ENCODE results near the gene DEPDC4. TPM values are rescaled to one million over a fixed set of nuclear protein-coding genes. Genes with fewer than 3 reads are reported as not detected.
"Not testable (repeated sequence)": the region's sequence is repeated elsewhere in the genome, so short reads cannot be mapped to it uniquely, and the experiment has no call there.

The DEPDC4 gene
- total RNA-seq, 1 donor from 2014 or later = 1.0 TPM

GRCh38 chr12:100243137-100243536 is 23.7 kb downstream of the DEPDC4 start:
- Histone ChIP-seq H3K27ac (ENCODE audit: low read depth, low read length) (no peak overlapping the region), H3K4me3 (ENCODE audit: low read length in 3 of 3) (no peak overlapping the region), H3K9me3 (ENCODE audit: control insufficient read depth in 3 of 3, low read length in 3 of 3) (no peaks in the 10 kb centered on the region), H3K9ac (ENCODE audit: low read depth in 1 of 3, low read length in 3 of 3) (no peak overlapping the region), H3K4me1 (ENCODE audit: control insufficient read depth in 3 of 3, insufficient read depth in 3 of 3, low read length in 3 of 3) (no peaks in the 10 kb centered on the region), H3K27me3 (ENCODE audit: control insufficient read depth in 3 of 3, insufficient read depth in 3 of 3, low read length in 3 of 3) (no peaks in the 10 kb centered on the region), H3K36me3 (ENCODE audit: control insufficient read depth in 3 of 3, insufficient read depth in 3 of 3, low read length in 3 of 3) (no peaks in the 10 kb centered on the region)

- Histone ChIP-seq H3K27ac (ENCODE audit: low read depth, low read length) (no peak overlapping the region), H3K27me3 (ENCODE audit: control insufficient read depth in 3 of 3, insufficient read depth in 3 of 3, low read length in 3 of 3) (no peaks in the 10 kb centered on the region), H3K4me1 (ENCODE audit: control insufficient read depth in 3 of 3, insufficient read depth in 3 of 3, low read length in 3 of 3) (no peaks in the 10 kb centered on the region), H3K36me3 (ENCODE audit: control insufficient read depth in 3 of 3, insufficient read depth in 3 of 3, low read length in 3 of 3) (no peaks in the 10 kb centered on the region), H3K9me3 (ENCODE audit: control insufficient read depth in 3 of 3, low read length in 3 of 3) (no peaks in the 10 kb centered on the region), H3K9ac (ENCODE audit: low read depth in 1 of 3, low read length in 3 of 3) (no peak overlapping the region), H3K4me3 (ENCODE audit: low read length in 3 of 3) (no peak overlapping the region)
Observed at GRCh38 chr12:100239589-100239988, 27.3 kb downstream of the DEPDC4 start.

- Histone ChIP-seq H3K4me1 (ENCODE audit: control insufficient read depth in 3 of 3, insufficient read depth in 3 of 3, low read length in 3 of 3) (no peaks in the 10 kb centered on the region), H3K36me3 (ENCODE audit: control insufficient read depth in 3 of 3, insufficient read depth in 3 of 3, low read length in 3 of 3) (no peaks in the 10 kb centered on the region), H3K9me3 (ENCODE audit: control insufficient read depth in 3 of 3, low read length in 3 of 3) (no peaks in the 10 kb centered on the region), H3K27me3 (ENCODE audit: control insufficient read depth in 3 of 3, insufficient read depth in 3 of 3, low read length in 3 of 3) (no peaks in the 10 kb centered on the region), H3K4me3 (ENCODE audit: low read length in 3 of 3) (no peak overlapping the region), H3K9ac (ENCODE audit: low read depth in 1 of 3, low read length in 3 of 3) (no peak overlapping the region), H3K27ac (ENCODE audit: low read depth, low read length) (no peak overlapping the region)
Observed at GRCh38 chr12:100238801-100239200, 28.1 kb downstream of the DEPDC4 start.

GRCh38 chr12:100234591-100235304 is 32.1 kb downstream of the DEPDC4 start:
- Histone ChIP-seq H3K4me3 (ENCODE audit: low read length in 3 of 3) (no peak overlapping the region), H3K9ac (ENCODE audit: low read depth in 1 of 3, low read length in 3 of 3) (peak overlapping the region in 1 of 3 donors; percentile 30), H3K27ac (ENCODE audit: low read depth, low read length) (peak overlapping the region; percentile 33), H3K9me3 (ENCODE audit: control insufficient read depth in 3 of 3, low read length in 3 of 3) (no peaks in the 10 kb centered on the region), H3K4me1 (ENCODE audit: control insufficient read depth in 3 of 3, insufficient read depth in 3 of 3, low read length in 3 of 3) (no peaks in the 10 kb centered on the region), H3K27me3 (ENCODE audit: control insufficient read depth in 3 of 3, insufficient read depth in 3 of 3, low read length in 3 of 3) (no peaks in the 10 kb centered on the region), H3K36me3 (ENCODE audit: control insufficient read depth in 3 of 3, insufficient read depth in 3 of 3, low read length in 3 of 3) (no peaks in the 10 kb centered on the region)

GRCh38 chr12:100234166-100234565 is 32.7 kb downstream of the DEPDC4 start:
- Histone ChIP-seq H3K9me3 (ENCODE audit: control insufficient read depth in 3 of 3, low read length in 3 of 3) (no peaks in the 10 kb centered on the region), H3K9ac (ENCODE audit: low read depth in 1 of 3, low read length in 3 of 3) (peak overlapping the region in 1 of 3 donors; percentile 30), H3K4me3 (ENCODE audit: low read length in 3 of 3) (no peak overlapping the region), H3K27ac (ENCODE audit: low read depth, low read length) (peak overlapping the region; percentile 33), H3K4me1 (ENCODE audit: control insufficient read depth in 3 of 3, insufficient read depth in 3 of 3, low read length in 3 of 3) (no peaks in the 10 kb centered on the region), H3K36me3 (ENCODE audit: control insufficient read depth in 3 of 3, insufficient read depth in 3 of 3, low read length in 3 of 3) (no peaks in the 10 kb centered on the region), H3K27me3 (ENCODE audit: control insufficient read depth in 3 of 3, insufficient read depth in 3 of 3, low read length in 3 of 3) (no peaks in the 10 kb centered on the region)

GRCh38 chr12:100231873-100232272 is 35.0 kb downstream of the DEPDC4 start:
- not testable (repeated sequence) for H3K9me3 ChIP-seq (ENCODE audit: control insufficient read depth in 3 of 3, low read length in 3 of 3); H3K27ac ChIP-seq (ENCODE audit: low read depth, low read length); H3K9ac ChIP-seq (ENCODE audit: low read depth in 1 of 3, low read length in 3 of 3); H3K36me3 ChIP-seq (ENCODE audit: control insufficient read depth in 3 of 3, insufficient read depth in 3 of 3, low read length in 3 of 3); H3K27me3 ChIP-seq (ENCODE audit: control insufficient read depth in 3 of 3, insufficient read depth in 3 of 3, low read length in 3 of 3); H3K4me3 ChIP-seq (ENCODE audit: low read length in 3 of 3); H3K4me1 ChIP-seq (ENCODE audit: control insufficient read depth in 3 of 3, insufficient read depth in 3 of 3, low read length in 3 of 3)

GRCh38 chr12:100229876-100230275 is 37.0 kb downstream of the DEPDC4 start:
- no peak overlapping the region for H3K27ac ChIP-seq (ENCODE audit: low read depth, low read length)
- peaks cover 0 to 9% (median 0%) of the 10 kb centered on the region in 3 donors for H3K36me3 ChIP-seq (ENCODE audit: control insufficient read depth in 3 of 3, insufficient read depth in 3 of 3, low read length in 3 of 3)
- H3K9me3 ChIP-seq (ENCODE audit: control insufficient read depth in 3 of 3, low read length in 3 of 3) = no peaks in the 10 kb centered on the region
- no peaks in the 10 kb centered on the region for H3K27me3 ChIP-seq (ENCODE audit: control insufficient read depth in 3 of 3, insufficient read depth in 3 of 3, low read length in 3 of 3)
- H3K4me1 ChIP-seq (ENCODE audit: control insufficient read depth in 3 of 3, insufficient read depth in 3 of 3, low read length in 3 of 3) = no peaks in the 10 kb centered on the region
- H3K4me3 ChIP-seq (ENCODE audit: low read length in 3 of 3) = no peak overlapping the region
- H3K9ac ChIP-seq (ENCODE audit: low read depth in 1 of 3, low read length in 3 of 3) = no peak overlapping the region

GRCh38 chr12:100229036-100229635 is 37.7 kb downstream of the DEPDC4 start:
- peaks cover 0 to 15% (median 0%) of the 10 kb centered on the region in 3 donors for H3K36me3 ChIP-seq (ENCODE audit: control insufficient read depth in 3 of 3, insufficient read depth in 3 of 3, low read length in 3 of 3)
- H3K9ac ChIP-seq (ENCODE audit: low read depth in 1 of 3, low read length in 3 of 3) = no peak overlapping the region
- no peaks in the 10 kb centered on the region for H3K9me3 ChIP-seq (ENCODE audit: control insufficient read depth in 3 of 3, low read length in 3 of 3)
- H3K4me3 ChIP-seq (ENCODE audit: low read length in 3 of 3) = no peak overlapping the region
- H3K27ac ChIP-seq (ENCODE audit: low read depth, low read length) = no peak overlapping the region
- no peaks in the 10 kb centered on the region for H3K4me1 ChIP-seq (ENCODE audit: control insufficient read depth in 3 of 3, insufficient read depth in 3 of 3, low read length in 3 of 3)
- no peaks in the 10 kb centered on the region for H3K27me3 ChIP-seq (ENCODE audit: control insufficient read depth in 3 of 3, insufficient read depth in 3 of 3, low read length in 3 of 3)

- H3K27me3 ChIP-seq (ENCODE audit: control insufficient read depth in 3 of 3, insufficient read depth in 3 of 3, low read length in 3 of 3) = no peaks in the 10 kb centered on the region
Observed at GRCh38 chr12:100225491-100225890, 41.4 kb downstream of the DEPDC4 start.

GRCh38 chr12:100222173-100222572 is 44.7 kb downstream of the DEPDC4 start:
- H3K27ac ChIP-seq (ENCODE audit: low read depth, low read length); H3K4me1 ChIP-seq (ENCODE audit: control insufficient read depth in 3 of 3, insufficient read depth in 3 of 3, low read length in 3 of 3); H3K27me3 ChIP-seq (ENCODE audit: control insufficient read depth in 3 of 3, insufficient read depth in 3 of 3, low read length in 3 of 3); H3K9me3 ChIP-seq (ENCODE audit: control insufficient read depth in 3 of 3, low read length in 3 of 3); H3K4me3 ChIP-seq (ENCODE audit: low read length in 3 of 3); H3K9ac ChIP-seq (ENCODE audit: low read depth in 1 of 3, low read length in 3 of 3): not testable (repeated sequence)
- peaks cover 0 to 33% (median 28%) of the 10 kb centered on the region in 3 donors for H3K36me3 ChIP-seq (ENCODE audit: control insufficient read depth in 3 of 3, insufficient read depth in 3 of 3, low read length in 3 of 3)

More at GRCh38 chr12:100225491-100225890, 41.4 kb downstream of the DEPDC4 start:
- Histone ChIP-seq H3K9me3 (ENCODE audit: control insufficient read depth in 3 of 3, low read length in 3 of 3) (no peaks in the 10 kb centered on the region), H3K4me1 (ENCODE audit: control insufficient read depth in 3 of 3, insufficient read depth in 3 of 3, low read length in 3 of 3) (no peaks in the 10 kb centered on the region), H3K36me3 (ENCODE audit: control insufficient read depth in 3 of 3, insufficient read depth in 3 of 3, low read length in 3 of 3) (peaks cover 0 to 24% (median 20%) of the 10 kb centered on the region in 3 donors), H3K4me3 (ENCODE audit: low read length in 3 of 3) (no peak overlapping the region), H3K27ac (ENCODE audit: low read depth, low read length) (no peak overlapping the region), H3K9ac (ENCODE audit: low read depth in 1 of 3, low read length in 3 of 3) (no peak overlapping the region)

Data from skeletal muscle tissue (tissue), 4 donors.